HG03064 (cell line): ENCODE results near the gene WWOX.

ENCODE experiments used
- ATAC-seq: cut with Tn5 transposase; IDR thresholded peaks from one replicate; pipeline ENCODE4 v1.9.1; 2021; ENCODE audit warnings: low read depth; ENCODE audit not compliant: unreplicated experiment

WWOX gene

DNA sequence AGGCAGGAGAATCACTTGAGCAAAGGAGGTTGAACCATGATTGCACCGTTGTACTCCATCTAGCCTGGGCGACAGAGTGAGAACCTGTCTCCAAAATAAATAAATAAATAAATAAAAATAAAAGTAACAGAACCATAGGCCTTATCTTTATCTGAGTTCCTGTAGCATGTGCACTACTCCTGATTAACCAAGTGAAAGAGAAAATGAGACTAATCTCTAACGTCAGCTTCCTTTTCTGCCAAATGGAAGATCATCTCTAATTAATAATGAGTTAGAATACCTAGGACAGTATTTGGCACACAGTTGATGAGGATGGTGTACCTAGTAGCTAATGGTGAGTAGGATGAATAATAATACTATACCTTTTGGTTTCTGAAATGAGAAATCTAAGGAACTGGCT lies 520.4 kb downstream of the WWOX start:
- ATAC-seq, result no peak

DNA sequence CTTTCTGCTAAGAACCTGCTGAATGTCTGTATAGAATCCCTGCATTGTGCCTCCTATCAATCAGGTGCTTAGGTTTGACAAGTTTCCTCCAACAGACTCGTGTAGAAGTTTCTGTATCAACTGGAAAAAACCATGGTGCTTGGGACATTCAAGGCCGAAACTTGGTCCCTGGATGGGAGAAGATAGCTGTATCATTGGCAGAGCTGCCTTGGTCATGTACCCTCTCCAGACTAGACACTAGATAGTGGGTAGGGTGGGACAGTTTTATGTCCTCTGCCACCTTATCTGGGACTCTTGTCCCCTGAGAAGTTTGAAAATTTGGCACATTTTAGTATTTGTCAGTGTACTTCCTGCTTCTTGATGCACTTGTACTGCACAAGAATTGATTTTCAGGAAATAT lies 520.8 kb downstream of the WWOX start:
- ATAC-seq, result no peak

DNA sequence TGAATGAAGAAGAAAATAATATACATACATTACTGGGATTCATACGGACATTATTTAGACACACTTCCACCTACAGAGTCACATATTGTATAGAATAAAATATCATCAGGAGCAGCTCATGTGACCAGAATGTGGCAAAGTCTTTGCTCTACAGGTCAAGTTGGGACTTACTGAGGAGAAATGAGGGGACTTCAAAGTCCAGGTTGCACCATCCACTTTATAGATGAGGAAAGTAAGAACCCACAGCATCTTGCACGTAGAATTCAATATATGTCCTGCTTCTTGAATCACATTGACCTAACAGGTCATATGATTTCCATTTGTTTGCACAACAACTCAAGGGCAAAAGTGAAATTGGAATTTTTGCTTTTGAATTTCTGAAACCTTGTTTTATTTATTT lies 524.3 kb downstream of the WWOX start:
- no peak for ATAC-seq

DNA sequence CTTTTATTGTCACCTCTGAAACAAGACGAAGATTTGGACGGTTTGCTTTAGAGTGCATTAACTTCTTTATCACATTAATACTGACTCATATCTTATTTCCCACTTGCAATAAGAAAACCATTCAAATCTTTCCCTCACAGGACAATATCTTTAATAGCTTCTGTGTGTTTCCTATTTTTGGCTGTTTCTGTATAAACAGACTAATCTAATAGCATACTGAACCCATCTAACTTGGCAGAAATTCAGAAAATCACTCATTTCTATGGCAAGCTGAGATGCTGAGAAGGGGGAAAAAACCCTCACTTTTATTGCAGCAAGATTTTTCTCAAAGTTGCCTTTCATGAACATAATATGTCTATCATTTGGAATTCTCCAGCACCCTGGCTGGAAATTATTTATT lies 524.9 kb downstream of the WWOX start:
- ATAC-seq, result no peak

DNA sequence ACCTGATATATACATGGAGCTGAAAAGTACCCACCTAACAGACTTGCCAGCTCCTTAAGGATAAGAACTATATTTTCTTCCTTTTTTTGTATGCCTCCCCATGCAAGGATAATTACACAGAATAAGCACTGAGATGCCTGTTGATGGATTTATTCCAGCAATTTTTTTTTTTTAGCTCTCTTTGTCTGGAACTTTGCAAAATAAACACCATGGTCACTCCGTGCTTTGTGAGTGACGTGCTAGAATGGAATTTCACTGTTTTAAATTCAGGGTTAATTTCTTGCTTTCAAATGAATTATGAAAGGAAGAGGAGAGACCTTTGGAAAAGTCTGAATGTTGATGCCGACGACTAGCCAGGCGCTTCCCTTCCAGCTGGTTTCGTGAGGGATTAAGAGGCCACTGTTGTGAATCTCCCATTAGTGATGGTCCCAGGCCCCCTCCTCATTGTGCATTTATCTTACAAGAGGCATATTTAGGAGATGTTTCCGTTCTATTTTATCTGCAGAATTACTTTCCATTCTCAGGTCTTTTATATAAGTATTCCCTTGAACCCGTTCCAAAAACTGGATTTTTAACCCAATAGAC lies 529.1 kb downstream of the WWOX start:
- ATAC-seq, result no peak

DNA sequence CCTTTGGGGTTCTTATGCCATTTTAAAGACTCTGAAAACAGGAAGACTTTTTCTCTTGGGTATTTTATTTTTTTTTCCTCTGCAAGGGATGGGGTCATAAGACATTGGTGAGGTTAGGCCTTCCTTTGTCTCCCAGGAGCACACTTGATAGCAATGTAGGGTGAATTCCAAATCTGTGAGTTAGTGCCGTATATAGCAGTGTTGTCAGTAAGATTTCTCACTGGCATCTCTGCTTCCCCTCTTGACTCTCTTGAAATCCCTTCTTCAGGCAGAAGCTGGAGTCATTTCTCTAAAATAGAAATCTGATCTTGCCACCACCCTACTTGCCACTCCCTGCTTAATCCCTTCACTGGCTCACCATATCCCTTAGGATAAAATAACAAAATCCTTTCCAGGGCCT lies 529.7 kb downstream of the WWOX start:
- ATAC-seq, result no peak

DNA sequence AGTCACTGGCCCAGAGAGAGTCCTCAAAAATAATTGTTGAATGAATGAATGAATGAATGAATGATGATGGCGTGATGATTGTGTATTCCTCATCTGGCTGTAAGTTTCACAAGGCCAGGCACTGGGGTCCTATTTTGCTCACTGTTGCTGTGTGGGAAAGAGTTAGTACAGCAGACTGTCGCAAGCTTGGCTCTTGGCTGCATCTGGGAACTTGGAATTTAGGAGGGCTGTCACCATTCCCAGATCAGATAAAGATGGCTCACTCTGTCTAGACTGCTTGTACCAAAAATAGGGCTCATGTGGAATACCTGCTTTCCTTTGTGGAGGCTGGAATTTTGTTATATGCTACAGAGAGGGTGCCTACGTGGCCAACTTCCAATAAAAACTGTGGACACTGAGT lies 530.6 kb downstream of the WWOX start:
- ATAC-seq, result no peak

DNA sequence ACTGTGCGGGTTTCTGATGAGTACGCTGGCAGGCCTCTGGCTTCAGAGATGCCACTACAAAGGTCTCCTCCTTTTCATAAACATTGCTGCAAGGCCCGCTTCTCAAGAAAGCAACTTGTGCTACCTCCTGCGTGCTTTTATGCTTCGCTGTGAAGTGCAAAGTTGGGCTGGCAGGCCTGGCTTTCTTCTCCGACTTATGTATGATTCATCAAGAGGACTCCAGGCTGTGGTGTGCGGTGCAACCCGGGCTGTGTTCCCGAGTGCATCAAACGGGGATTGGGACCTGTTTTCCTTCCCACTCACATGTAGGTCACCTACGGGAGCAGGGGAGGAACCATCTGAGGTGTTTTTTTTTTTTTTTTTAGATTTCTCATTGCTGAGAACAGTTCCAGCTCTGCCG lies 534.1 kb downstream of the WWOX start:
- no peak for ATAC-seq

DNA sequence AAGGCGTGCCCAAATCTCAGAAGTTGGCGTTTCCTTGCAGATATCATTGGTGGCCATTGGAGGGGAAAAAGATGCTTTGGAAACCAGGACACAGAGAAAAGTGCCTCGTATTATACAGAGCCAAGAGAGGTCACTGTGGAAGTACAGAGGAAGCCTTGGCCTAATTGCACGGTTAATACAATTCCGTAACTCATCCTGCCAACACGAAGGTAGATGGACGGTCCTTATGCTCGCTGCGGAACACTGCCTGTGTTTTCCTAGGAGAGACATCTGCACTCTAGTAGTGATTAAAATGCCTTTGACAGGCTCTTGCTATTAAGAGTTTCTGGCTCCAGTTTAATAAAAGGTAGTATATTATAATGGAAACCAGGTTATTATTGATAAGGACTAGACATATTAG lies 536.4 kb downstream of the WWOX start:
- no peak for ATAC-seq

DNA sequence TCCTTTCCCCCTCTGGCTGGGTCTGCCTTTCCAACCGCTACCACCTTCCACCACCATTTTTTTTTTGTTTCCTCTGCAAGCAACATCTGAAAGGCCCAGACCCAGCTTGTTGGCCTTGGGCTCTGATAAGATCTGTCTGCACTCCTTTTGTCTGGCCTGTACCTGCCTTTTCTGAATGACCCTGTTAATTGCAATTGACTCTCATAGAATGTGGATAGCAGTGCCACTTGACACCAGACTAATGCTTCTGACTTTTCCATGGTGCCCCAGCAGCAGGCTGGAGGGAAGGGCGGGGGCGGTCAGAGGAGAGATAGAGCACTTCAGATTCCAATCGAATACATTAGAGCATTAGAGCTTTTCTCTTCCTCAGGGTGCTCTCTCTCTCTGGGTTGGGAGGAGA lies 538.9 kb downstream of the WWOX start:
- ATAC-seq, result no peak

DNA sequence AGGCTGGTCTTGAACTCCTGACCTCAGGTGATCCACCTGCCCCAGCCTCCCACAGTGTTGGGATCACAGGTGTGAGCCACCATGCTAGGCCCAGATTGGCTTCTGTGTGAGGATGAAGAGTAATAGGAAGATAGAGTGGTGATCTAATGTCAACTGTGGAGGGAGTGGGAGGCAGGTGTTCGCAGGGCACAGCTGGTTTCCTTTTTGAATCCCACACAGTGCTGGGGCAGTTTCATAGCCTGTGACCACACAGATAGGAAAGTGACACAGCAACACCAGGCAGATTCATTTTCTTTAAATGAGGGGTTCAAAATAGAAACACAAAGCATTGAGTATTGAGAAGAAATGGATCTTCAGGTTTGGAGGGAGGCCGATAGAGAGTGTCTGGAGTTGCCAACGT lies 540.3 kb downstream of the WWOX start:
- no peak for ATAC-seq

DNA sequence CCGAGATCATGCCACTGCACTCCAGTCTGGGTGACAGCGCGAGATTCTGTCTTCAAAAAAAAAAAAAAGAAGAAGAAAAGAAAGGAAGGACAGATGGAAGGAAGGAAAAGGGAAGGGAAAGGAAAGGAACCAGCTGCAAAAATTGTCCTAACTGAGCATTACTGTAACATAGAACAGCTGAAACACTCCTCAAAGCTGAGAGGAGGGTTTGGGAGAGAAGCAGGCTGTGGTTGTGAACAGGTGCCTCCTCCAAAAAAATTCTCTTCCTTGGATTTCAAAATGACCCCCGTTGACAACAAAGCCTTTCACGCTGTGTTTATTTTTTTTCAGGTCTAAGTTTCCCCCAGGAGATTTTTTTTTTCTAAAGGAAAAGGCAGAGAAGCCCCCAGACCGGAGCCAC lies 541.4 kb downstream of the WWOX start:
- no peak for ATAC-seq

DNA sequence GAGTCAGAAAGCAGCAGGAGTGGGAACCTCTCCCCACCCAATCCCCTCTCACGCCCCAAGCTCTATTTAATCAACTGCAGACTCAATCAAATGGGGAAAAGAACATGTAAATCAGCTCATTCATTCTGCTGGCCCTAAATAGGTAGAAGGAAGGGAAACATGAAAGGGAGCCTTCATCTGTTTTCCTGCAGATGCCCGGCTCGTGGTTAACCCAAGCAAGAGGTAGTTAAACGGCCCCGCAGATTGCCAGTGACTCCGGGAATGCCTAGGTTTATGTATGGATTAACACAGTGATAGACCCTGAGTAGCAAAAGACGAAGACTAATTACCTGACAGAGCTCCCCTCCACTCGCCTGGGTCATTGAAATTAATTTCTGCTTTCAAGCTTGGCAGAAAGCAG lies 542.0 kb downstream of the WWOX start:
- no peak for ATAC-seq

DNA sequence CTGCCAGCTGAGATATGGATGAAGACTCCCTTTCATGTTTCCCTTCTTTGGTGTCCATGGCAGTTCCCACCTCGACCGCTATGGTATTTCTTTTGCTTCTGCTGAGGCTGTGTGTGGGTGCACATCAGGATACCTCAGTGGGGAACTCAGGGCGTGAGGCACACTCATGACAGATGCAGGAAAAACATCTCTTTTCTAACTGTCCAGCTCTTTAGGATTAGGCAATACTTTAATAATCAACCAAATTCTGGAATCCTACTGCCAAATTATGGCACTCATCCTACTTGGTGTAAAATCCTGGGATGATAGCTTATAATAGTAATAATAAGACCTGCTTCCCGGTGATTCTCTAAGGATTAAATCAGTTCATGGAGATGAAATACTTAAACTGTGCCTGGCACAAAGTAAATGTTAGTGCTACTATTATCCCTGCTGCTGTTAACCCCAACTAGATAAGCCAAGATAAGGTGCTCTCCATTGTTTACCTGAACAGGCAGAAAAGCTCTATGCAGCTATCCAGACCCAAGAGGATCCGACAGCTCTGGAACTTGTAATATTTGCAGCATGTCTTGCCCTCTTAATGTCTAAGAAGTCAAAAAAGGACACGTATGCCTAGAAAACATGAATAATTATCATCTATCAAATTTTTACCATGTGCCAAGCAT lies 543.3 kb downstream of the WWOX start:
- ATAC-seq, result no peak

DNA sequence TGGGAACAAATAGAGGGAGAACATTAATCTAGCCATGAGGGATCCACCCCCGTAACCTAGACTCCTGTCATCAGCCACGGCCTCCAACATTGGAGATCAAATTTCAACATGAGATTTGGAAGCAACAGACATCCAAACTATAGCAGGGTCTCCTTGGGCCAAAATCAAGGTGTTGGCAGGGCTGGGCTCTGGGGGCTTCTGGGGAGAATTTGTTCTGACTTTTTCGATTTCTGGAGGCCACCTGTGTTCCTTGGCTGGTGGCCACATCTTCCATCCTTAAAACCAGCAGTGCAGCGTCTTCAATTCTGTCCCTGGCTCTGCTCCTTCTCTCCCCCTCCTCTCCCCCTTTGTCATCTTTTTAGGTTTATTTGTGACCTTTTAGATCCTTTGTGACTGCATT lies 546.2 kb downstream of the WWOX start:
- ATAC-seq, result no peak

DNA sequence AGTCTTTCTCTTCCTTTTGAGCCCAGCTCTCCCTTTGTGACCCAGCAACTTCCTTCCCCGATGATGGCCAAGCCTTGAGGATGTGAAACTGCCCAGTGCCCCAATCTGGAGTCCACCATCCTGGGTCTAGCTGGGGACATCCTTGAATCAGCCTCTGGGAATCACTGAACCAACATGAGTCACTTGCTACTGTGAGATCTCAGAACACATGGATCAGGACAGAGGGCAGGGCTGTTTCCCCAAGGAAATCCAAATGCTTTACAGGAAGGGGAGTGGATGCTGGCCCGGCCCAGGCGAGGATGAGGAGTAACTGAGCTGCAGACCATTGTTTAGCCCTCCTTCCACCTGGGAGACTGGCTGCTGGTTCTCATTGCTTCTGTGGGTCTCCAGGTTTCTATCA lies 547.6 kb downstream of the WWOX start:
- no peak for ATAC-seq

DNA sequence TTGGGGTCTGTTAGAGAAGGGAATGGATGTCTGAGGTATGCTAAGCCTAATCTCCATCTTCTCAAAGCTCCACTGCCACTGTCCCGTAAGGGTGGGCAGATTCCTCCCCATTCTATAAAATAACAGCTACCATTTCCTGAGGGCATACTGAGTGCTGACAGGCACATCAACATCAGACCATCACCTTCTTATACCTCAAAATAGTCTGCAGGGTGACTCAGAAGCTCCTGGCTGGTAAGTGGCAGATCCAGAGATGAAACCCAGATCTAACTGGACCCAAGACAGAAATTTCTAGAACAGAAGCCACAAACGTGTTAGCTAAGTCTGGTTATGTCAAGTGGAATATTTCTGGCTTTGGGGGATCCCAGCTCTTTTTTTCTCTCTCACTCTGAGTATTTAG lies 548.0 kb downstream of the WWOX start:
- ATAC-seq, result no peak

DNA sequence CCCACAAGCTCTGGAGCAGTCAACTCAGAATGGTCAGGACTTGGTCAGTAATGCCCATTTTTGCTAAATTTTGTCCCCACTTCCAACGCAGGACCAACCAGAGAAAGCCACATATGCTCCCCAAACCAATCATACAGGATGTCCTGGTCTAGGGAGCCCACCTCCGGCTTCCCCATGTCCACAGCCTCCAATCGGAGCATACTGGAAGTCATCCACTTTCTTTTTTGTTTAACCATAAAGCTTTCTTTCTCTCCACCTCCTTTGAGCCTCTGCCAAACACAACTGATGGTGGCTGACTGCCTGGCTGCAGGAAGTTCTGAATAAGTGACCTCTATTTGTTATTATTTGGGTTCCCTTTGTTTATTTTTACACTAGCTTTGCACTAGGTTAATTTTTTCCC lies 549.1 kb downstream of the WWOX start:
- no peak for ATAC-seq

DNA sequence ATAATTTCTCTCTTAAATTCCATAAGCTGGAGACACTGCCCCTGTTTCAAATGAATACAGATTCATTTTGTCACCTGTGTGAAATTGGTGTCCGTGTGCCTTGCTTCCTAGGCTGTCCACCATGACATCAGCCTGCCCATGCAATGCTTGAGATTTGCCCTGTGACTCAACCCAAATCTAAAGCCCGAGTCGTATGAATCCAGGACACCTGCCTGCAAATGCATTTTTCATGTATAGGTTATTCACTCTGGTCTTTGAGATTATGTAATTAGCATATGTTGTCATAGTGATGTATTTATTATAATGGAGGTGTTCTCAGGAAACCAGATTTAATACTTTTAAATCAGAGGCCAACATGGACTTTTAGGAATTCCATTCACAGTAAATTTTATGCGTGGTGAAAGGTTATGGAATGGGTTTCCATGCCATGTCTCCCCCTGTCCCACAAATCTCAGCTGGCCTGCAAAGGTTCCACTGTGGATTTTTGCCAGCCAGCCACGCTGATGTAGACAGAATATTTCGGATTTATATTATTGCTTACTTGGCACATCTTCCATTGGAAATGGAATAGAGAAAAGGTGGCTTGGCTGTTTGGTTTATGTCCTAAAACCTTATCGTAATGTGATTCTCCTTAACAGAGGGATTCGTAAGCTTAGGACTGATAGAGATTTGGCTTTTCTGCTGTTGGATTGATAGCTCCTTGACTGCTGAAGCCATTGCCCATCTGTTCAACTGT lies 551.1 kb downstream of the WWOX start:
- no peak for ATAC-seq

DNA sequence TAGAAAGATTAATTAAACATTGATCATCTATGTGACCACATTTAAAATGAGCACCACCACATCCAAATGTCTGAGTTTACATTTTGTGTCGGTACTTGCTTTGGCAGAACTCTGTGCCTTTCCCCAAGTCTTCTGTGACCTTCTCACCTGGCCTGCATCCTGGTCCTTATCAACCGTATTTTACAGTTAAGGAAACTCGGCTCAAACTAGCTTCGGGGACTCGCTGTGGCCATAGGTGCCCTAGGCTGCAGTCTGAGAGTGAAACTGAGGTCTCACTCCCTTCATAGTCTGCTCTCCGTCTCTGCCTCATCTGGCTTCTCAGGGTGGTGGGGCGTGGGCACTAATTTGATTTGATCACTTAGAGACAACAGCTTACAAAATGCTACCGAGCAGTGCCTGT lies 555.5 kb downstream of the WWOX start:
- ATAC-seq, result no peak

DNA sequence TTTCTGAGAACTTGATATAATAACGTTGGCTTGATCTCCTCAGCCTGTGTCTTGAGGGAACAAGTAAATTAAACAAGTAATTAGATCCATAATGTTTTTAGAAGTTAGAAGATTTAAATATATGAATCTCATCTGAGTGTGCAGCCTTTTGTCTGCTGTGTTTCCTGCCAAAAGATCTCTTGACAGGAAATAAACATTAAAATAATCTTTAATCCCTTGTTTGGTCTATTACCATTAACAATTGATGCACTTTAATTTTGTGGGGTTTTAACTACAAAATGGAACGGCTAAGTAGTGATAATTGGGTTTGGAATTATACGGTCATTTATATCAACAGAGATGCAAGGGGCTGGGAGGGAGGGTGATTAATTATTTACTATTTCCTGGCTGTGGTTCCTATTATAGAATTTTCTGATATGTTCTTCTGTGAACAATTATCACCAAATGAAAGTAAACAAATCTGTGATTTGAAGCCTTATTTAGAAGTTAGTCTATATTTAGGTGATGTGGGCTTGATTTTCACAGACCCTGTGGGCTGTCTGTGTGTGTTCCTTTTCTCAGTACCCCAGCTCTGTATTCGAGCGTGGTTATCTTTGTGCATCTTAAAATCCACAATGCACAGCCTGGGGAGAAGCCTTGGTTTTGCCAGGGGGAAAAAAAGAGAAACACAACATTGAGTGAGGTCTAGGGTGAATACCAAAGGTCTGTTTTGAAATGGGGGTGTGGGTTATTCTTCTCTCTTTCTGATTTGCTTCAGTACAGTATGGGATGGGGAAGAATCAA lies 556.1 kb downstream of the WWOX start:
- no peak for ATAC-seq
